Loucy (cell line): ENCODE measurements around the gene CYS1.

Experiments
- H2AFZ ChIP-seq: fragments of 200-600 bp; sonication (generic); 2 replicates; pipeline ENCODE4 v1.6.0; 2016; ENCODE audit warnings: antibody characterized with exemption, mild to moderate bottlenecking, low read length, moderate library complexity
- H3F3A ChIP-seq: fragments of 200-600 bp; 2 replicates; pipeline ENCODE4 v1.6.0; 2016; ENCODE audit warnings: antibody characterized with exemption, low read depth, mild to moderate bottlenecking
- H3K27me3 ChIP-seq: fragments of 200-600 bp; sonication (generic); 2 replicates; pipeline ENCODE4 v1.6.1; 2014; ENCODE audit warnings: low read length, mild to moderate bottlenecking; ENCODE audit not compliant: insufficient read depth, poor library complexity, severe bottlenecking
- H3K36me3 ChIP-seq: fragments of 200-600 bp; sonication (generic); 2 replicates; pipeline ENCODE4 v1.6.1; 2016; ENCODE audit warnings: low read length; ENCODE audit not compliant: insufficient read depth
- H3K4me1 ChIP-seq: fragments of 200-600 bp; sonication (generic); 2 replicates; pipeline ENCODE4 v1.5.1; 2014; ENCODE audit warnings: low read length, mild to moderate bottlenecking; ENCODE audit not compliant: insufficient read depth, poor library complexity, severe bottlenecking
- H3K4me2 ChIP-seq: fragments of 200-600 bp; sonication (generic); 2 replicates; pipeline ENCODE4 v1.6.0; 2014; ENCODE audit warnings: antibody characterized with exemption, low read length, low read depth, mild to moderate bottlenecking; ENCODE audit not compliant: poor library complexity, severe bottlenecking
- H3K4me3 ChIP-seq: fragments of 200-600 bp; sonication (generic); 2 replicates; pipeline ENCODE4 v1.5.1; 2014; ENCODE audit warnings: low read length, mild to moderate bottlenecking, mixed read lengths; ENCODE audit not compliant: poor library complexity, severe bottlenecking
- H3K79me2 ChIP-seq: fragments of 200-600 bp; sonication (generic); 2 replicates; pipeline ENCODE4 v1.6.1; 2014; ENCODE audit warnings: low read length; ENCODE audit not compliant: insufficient read depth
- H3K9ac ChIP-seq: fragments of 200-600 bp; sonication (generic); 2 replicates; pipeline ENCODE4 v1.6.0; 2014; ENCODE audit warnings: mild to moderate bottlenecking, low read depth, low read length, moderate library complexity; ENCODE audit not compliant: poor library complexity, severe bottlenecking
- H3K9me2 ChIP-seq: fragments of 200-600 bp; sonication (generic); replicated peaks from 2 replicates; pipeline ENCODE4 v1.6.1; 2016; ENCODE audit warnings: low read depth, low read length, mixed read lengths
- H3K9me3 ChIP-seq: fragments of 200-600 bp; sonication (generic); 2 replicates; pipeline ENCODE4 v1.6.1; 2014; ENCODE audit warnings: mild to moderate bottlenecking, antibody characterized with exemption, low read length, low read depth; ENCODE audit not compliant: insufficient read depth
- H4K20me1 ChIP-seq: fragments of 200-600 bp; sonication (generic); 2 replicates; pipeline ENCODE4 v1.6.0; 2014; ENCODE audit warnings: antibody characterized with exemption, low read length, mild to moderate bottlenecking; ENCODE audit not compliant: insufficient read depth, poor library complexity, severe bottlenecking
- CTCF ChIP-seq: fragments of 200-600 bp; sonication (generic); conservative IDR thresholded peaks from 2 replicates; pipeline ENCODE4 v1.5.1; 2014; ENCODE audit warnings: mild to moderate bottlenecking, antibody characterized with exemption, low read length
- EZH2phosphoT487 ChIP-seq: fragments of 200-600 bp; IDR thresholded peaks from 2 replicates; pipeline ENCODE4 v1.6.1; 2018; ENCODE audit warnings: antibody characterized with exemption, mild to moderate bottlenecking, moderate library complexity, borderline replicate concordance

CYS1 gene

GRCh38 chr2:10126632-10127026 is 46.4 kb upstream of the CYS1 start:
- H3K36me3 ChIP-seq, result peaks cover 51% of the 10 kb centered on the region
- no peak overlapping the region for H2AFZ ChIP-seq
- peak overlapping the region; percentile 83 for H3K4me3 ChIP-seq
- H3K4me2 ChIP-seq, result peak overlapping the region; percentile 82
- no peaks in the 10 kb centered on the region for H3K9me2 ChIP-seq
- H3K4me1 ChIP-seq, result peaks cover 54% of the 10 kb centered on the region
- TF ChIP-seq CTCF (no peak), EZH2phosphoT487 (no peak)
- H3K27me3 ChIP-seq, result no peaks in the 10 kb centered on the region
- no peaks in the 10 kb centered on the region for H3F3A ChIP-seq
- peak overlapping the region; percentile 93 for H3K9ac ChIP-seq
- peaks cover 69% of the 10 kb centered on the region for H4K20me1 ChIP-seq
- H3K79me2 ChIP-seq, result peaks cover 98% of the 10 kb centered on the region
- no peaks in the 10 kb centered on the region for H3K9me3 ChIP-seq

- peaks cover 98% of the 10 kb centered on the region for H3K79me2 ChIP-seq
- peak overlapping the region; percentile 83 for H3K4me3 ChIP-seq
- TF ChIP-seq CTCF (no peak), EZH2phosphoT487 (no peak)
- no peaks in the 10 kb centered on the region for H3K27me3 ChIP-seq
- no peaks in the 10 kb centered on the region for H3K9me3 ChIP-seq
- H2AFZ ChIP-seq, result no peak overlapping the region
- peaks cover 58% of the 10 kb centered on the region for H3K4me1 ChIP-seq
- peaks cover 48% of the 10 kb centered on the region for H3K36me3 ChIP-seq
- peak overlapping the region; percentile 93 for H3K9ac ChIP-seq
- H3K9me2 ChIP-seq, result no peaks in the 10 kb centered on the region
- no peaks in the 10 kb centered on the region for H3F3A ChIP-seq
- H3K4me2 ChIP-seq, result peak overlapping the region; percentile 82
- peaks cover 69% of the 10 kb centered on the region for H4K20me1 ChIP-seq
These were observed 45.8 kb upstream of the CYS1 start for GRCh38 chr2:10125842-10126631.

GRCh38 chr2:10124538-10125045 is 44.4 kb upstream of the CYS1 start:
- TF ChIP-seq CTCF (peak; percentile 72), EZH2phosphoT487 (no peak)
- Histone ChIP-seq H3K9me3 (no peaks in the 10 kb centered on the region), H3F3A (no peaks in the 10 kb centered on the region), H3K36me3 (peaks cover 48% of the 10 kb centered on the region), H3K4me2 (peak overlapping the region; percentile 82), H3K79me2 (peaks cover 95% of the 10 kb centered on the region), H3K9me2 (no peaks in the 10 kb centered on the region), H3K4me1 (peaks cover 56% of the 10 kb centered on the region), H2AFZ (no peak overlapping the region), H3K27me3 (no peaks in the 10 kb centered on the region), H3K4me3 (peak overlapping the region; percentile 83), H4K20me1 (peaks cover 60% of the 10 kb centered on the region), H3K9ac (peak overlapping the region; percentile 93)
